GM06990 (cell line): ENCODE measurements around the gene DCDC1.

Source experiments
- DNase-seq: peaks from one replicate; pipeline ENCODE4 v3.0.0-alpha.2; 2011; ENCODE audit not compliant: insufficient read length; ENCODE audit errors: extremely low read depth
- H3K27me3 ChIP-seq: replicated peaks from 2 replicates; pipeline ENCODE4 v1.6.0; 2011; ENCODE audit warnings: low read length; ENCODE audit not compliant: control insufficient read depth, insufficient read depth
- H3K36me3 ChIP-seq: 2 replicates; pipeline ENCODE4 v1.5.1; 2011; ENCODE audit warnings: low read length; ENCODE audit not compliant: control insufficient read depth, insufficient read depth
- H3K4me3 ChIP-seq: replicated peaks from 2 replicates; pipeline ENCODE4 v1.5.1; 2011; ENCODE audit warnings: low read depth, mild to moderate bottlenecking, control low read depth, low read length
- TF ChIP-seq, protein P1 (sequence below): IDR thresholded peaks from 2 replicates; pipeline ENCODE4 v1.5.1; 2011; ENCODE audit warnings: low read length, control low read depth, mild to moderate bottlenecking, inconsistent platforms; ENCODE audit not compliant: insufficient read depth, poor library complexity, severe bottlenecking

Gene DCDC1

DNA sequence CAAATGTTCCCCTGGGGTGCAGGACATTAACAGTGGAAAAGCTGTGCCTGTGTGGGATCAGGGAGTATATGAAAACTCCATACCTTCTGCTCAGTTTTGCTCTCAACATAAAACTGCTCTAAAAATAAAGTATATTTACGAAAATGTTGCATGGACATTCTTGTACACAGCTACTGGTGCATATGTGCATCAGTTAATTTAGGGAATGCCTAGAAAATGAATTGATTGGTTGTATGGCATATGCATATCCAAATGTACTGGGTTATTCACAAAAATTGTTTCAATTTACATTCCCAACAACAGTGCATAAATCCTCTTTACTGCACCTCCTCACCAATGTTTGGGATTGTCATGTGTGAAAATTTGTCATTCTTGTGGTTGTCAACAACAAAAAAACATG lies 532.3 kb downstream of the DCDC1 start:
- no peaks in the 10 kb centered on the region for H3K27me3 ChIP-seq
- no peak for DNase-seq
- TF ChIP-seq, protein P1, sequence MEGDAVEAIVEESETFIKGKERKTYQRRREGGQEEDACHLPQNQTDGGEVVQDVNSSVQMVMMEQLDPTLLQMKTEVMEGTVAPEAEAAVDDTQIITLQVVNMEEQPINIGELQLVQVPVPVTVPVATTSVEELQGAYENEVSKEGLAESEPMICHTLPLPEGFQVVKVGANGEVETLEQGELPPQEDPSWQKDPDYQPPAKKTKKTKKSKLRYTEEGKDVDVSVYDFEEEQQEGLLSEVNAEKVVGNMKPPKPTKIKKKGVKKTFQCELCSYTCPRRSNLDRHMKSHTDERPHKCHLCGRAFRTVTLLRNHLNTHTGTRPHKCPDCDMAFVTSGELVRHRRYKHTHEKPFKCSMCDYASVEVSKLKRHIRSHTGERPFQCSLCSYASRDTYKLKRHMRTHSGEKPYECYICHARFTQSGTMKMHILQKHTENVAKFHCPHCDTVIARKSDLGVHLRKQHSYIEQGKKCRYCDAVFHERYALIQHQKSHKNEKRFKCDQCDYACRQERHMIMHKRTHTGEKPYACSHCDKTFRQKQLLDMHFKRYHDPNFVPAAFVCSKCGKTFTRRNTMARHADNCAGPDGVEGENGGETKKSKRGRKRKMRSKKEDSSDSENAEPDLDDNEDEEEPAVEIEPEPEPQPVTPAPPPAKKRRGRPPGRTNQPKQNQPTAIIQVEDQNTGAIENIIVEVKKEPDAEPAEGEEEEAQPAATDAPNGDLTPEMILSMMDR = no peak
- no peak overlapping the region for H3K4me3 ChIP-seq
- H3K36me3 ChIP-seq = no peaks in the 10 kb centered on the region

DNA sequence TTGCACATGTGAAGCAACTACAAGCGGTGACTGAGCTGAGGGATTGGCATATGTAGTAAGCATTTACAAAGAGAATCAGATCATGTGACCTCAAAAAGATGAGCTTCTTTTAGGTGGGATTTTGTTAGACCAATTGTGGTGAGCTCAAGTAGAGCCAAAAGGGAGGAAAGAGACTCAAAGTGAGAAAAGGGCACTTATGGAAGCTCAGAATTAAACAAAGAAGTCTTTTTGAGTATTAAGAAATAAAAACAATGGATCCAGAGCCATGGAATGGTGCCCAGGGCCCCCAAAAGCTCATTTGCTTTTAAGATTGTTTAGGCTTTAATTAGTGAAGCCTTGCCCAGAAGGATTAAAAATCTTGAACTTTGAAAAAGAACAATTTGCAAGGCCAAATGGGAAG lies 536.7 kb downstream of the DCDC1 start:
- no peaks in the 10 kb centered on the region for H3K36me3 ChIP-seq
- no peaks in the 10 kb centered on the region; the same call in 1 of the 2 replicates for H3K27me3 ChIP-seq
- TF ChIP-seq, protein P1 = no peak
- H3K4me3 ChIP-seq = no peak overlapping the region
- DNase-seq = no peak

DNA sequence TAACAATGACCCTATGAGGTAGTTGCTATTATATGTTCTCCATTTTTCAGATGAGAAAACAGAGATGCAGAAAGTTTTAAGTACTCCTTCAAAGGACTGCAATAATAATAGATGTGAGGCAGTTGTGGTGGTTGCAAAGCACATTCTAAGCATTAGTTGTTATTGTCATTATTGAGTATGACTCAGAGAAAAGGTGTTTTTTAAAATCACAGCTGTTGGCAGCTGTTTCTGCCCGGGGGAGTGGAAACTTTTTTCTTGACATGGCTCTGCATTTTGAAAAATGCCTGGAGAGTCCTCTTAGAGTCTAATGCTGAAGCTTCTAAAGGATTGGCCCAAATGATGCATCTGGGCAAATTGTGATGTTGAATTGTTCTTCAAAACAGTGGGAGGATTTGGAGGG lies 538.9 kb downstream of the DCDC1 start:
- TF ChIP-seq, protein P1 = no peak
- Histone ChIP-seq H3K36me3 (no peaks in the 10 kb centered on the region), H3K27me3 (no peaks in the 10 kb centered on the region; the same call in 1 of the 2 replicates), H3K4me3 (no peak overlapping the region)
- DNase-seq = no peak

GRCh38 chr11:30826911-30827310 lies 542.6 kb downstream of the DCDC1 start:
- no peak for DNase-seq
- no peak overlapping the region for H3K4me3 ChIP-seq
- TF ChIP-seq, protein P1 = no peak
- H3K27me3 ChIP-seq = no peaks in the 10 kb centered on the region; the same call in 1 of the 2 replicates
- no peaks in the 10 kb centered on the region for H3K36me3 ChIP-seq

DNA sequence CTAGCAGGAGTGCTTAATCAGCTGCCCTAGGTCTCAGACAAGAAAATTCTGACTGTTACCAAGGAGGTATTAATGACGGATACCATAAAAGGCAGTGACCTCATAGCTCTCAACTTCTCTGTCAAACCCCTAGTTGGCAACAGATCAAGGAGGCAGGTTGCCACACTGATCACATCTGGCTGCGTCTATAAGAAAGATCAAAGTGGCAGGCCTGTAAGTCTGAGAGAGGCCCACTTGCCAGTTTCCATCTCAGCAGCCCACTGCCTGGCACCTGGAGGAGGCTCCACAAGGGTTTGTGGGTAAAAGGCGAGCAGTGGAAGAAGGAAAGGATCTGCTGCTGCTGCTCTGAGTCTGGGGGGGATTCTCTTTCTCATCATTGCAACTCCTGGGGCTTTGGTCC lies 543.8 kb downstream of the DCDC1 start:
- DNase-seq = no peak
- no peaks in the 10 kb centered on the region for H3K36me3 ChIP-seq
- H3K27me3 ChIP-seq = no peaks in the 10 kb centered on the region
- H3K4me3 ChIP-seq = no peak overlapping the region
- TF ChIP-seq, protein P1 = no peak

- no peaks in the 10 kb centered on the region for H3K36me3 ChIP-seq
- no peak for DNase-seq
- H3K27me3 ChIP-seq = no peaks in the 10 kb centered on the region
- H3K4me3 ChIP-seq = no peak overlapping the region
- TF ChIP-seq, protein P1 = no peak
Observed at GRCh38 chr11:30823119-30823518, 546.4 kb downstream of the DCDC1 start.
